Measurements from ENCODE around the gene RPUSD1.

Gene RPUSD1

GRCh38 chr16:795580-796229 lies 7.5 kb upstream of the RPUSD1 start:
- Histone ChIP-seq H3K9me3 (ENCODE audit: control insufficient read depth, low read depth, low read length) (no peaks in the 10 kb centered on the region), H3K27me3 (ENCODE audit: control insufficient read depth, insufficient read depth, low read length) (peaks cover 3% of the 10 kb centered on the region), H3K36me3 (ENCODE audit: control insufficient read depth, low read depth, low read length) (peaks cover 13% of the 10 kb centered on the region)

GRCh38 chr16:794853-795466 lies 6.8 kb upstream of the RPUSD1 start:
- H3K9me3 ChIP-seq (ENCODE audit: control insufficient read depth, low read depth, low read length): no peaks in the 10 kb centered on the region
- H3K9ac ChIP-seq (ENCODE audit: low read length): no peak overlapping the region
- no peak overlapping the region for H3K27ac ChIP-seq (ENCODE audit: low read length)
- no peak overlapping the region for H3K4me3 ChIP-seq (ENCODE audit: low read length)
- H3K4me1 ChIP-seq (ENCODE audit: control insufficient read depth, low read depth, low read length): no peaks in the 10 kb centered on the region
- no peaks in the 10 kb centered on the region for H3K27me3 ChIP-seq (ENCODE audit: control insufficient read depth, insufficient read depth, low read length)
- H3K36me3 ChIP-seq (ENCODE audit: control insufficient read depth, low read depth, low read length): peaks cover 16% of the 10 kb centered on the region

More at GRCh38 chr16:795580-796229, 7.5 kb upstream of the RPUSD1 start:
- Histone ChIP-seq H3K4me1 (ENCODE audit: control insufficient read depth, low read depth, low read length) (no peaks in the 10 kb centered on the region), H3K4me3 (ENCODE audit: low read length) (no peak overlapping the region), H3K27ac (ENCODE audit: low read length) (no peak overlapping the region), H3K9ac (ENCODE audit: low read length) (no peak overlapping the region)

- Histone ChIP-seq H3K4me3 (ENCODE audit: low read length) (no peak overlapping the region), H3K4me1 (ENCODE audit: control insufficient read depth, low read depth, low read length) (no peaks in the 10 kb centered on the region), H3K9me3 (ENCODE audit: control insufficient read depth, low read depth, low read length) (no peaks in the 10 kb centered on the region), H3K27ac (ENCODE audit: low read length) (no peak overlapping the region), H3K36me3 (ENCODE audit: control insufficient read depth, low read depth, low read length) (peaks cover 16% of the 10 kb centered on the region), H3K27me3 (ENCODE audit: control insufficient read depth, insufficient read depth, low read length) (no peaks in the 10 kb centered on the region), H3K9ac (ENCODE audit: low read length) (no peak overlapping the region)
These were observed 6.1 kb upstream of the RPUSD1 start for GRCh38 chr16:794091-794822.

GRCh38 chr16:793414-793813 lies 5.2 kb upstream of the RPUSD1 start:
- peaks cover 16% of the 10 kb centered on the region for H3K36me3 ChIP-seq (ENCODE audit: control insufficient read depth, low read depth, low read length)
- no peaks in the 10 kb centered on the region for H3K4me1 ChIP-seq (ENCODE audit: control insufficient read depth, low read depth, low read length)
- no peak overlapping the region for H3K4me3 ChIP-seq (ENCODE audit: low read length)
- H3K27ac ChIP-seq (ENCODE audit: low read length): no peak overlapping the region
- no peaks in the 10 kb centered on the region for H3K9me3 ChIP-seq (ENCODE audit: control insufficient read depth, low read depth, low read length)
- H3K27me3 ChIP-seq (ENCODE audit: control insufficient read depth, insufficient read depth, low read length): no peaks in the 10 kb centered on the region
- H3K9ac ChIP-seq (ENCODE audit: low read length): no peak overlapping the region

- no peaks in the 10 kb centered on the region for H3K9me3 ChIP-seq (ENCODE audit: control insufficient read depth, low read depth, low read length)
- H3K36me3 ChIP-seq (ENCODE audit: control insufficient read depth, low read depth, low read length): peaks cover 16% of the 10 kb centered on the region
- H3K4me3 ChIP-seq (ENCODE audit: low read length): no peak overlapping the region
These were observed 4.2 kb upstream of the RPUSD1 start for GRCh38 chr16:792221-792995.

GRCh38 chr16:791131-791530 lies 3.0 kb upstream of the RPUSD1 start:
- H3K36me3 ChIP-seq (ENCODE audit: control insufficient read depth, low read depth, low read length): peaks cover 21% of the 10 kb centered on the region
- H3K9me3 ChIP-seq (ENCODE audit: control insufficient read depth, low read depth, low read length): no peaks in the 10 kb centered on the region
- H3K27ac ChIP-seq (ENCODE audit: low read length): no peak overlapping the region
- H3K4me1 ChIP-seq (ENCODE audit: control insufficient read depth, low read depth, low read length): no peaks in the 10 kb centered on the region
- H3K4me3 ChIP-seq (ENCODE audit: low read length): no peak overlapping the region
- H3K9ac ChIP-seq (ENCODE audit: low read length): no peak overlapping the region
- no peaks in the 10 kb centered on the region for H3K27me3 ChIP-seq (ENCODE audit: control insufficient read depth, insufficient read depth, low read length)

More at GRCh38 chr16:792221-792995, 4.2 kb upstream of the RPUSD1 start:
- Histone ChIP-seq H3K4me1 (ENCODE audit: control insufficient read depth, low read depth, low read length) (no peaks in the 10 kb centered on the region), H3K27ac (ENCODE audit: low read length) (no peak overlapping the region), H3K27me3 (ENCODE audit: control insufficient read depth, insufficient read depth, low read length) (no peaks in the 10 kb centered on the region), H3K9ac (ENCODE audit: low read length) (no peak overlapping the region)

DNA sequence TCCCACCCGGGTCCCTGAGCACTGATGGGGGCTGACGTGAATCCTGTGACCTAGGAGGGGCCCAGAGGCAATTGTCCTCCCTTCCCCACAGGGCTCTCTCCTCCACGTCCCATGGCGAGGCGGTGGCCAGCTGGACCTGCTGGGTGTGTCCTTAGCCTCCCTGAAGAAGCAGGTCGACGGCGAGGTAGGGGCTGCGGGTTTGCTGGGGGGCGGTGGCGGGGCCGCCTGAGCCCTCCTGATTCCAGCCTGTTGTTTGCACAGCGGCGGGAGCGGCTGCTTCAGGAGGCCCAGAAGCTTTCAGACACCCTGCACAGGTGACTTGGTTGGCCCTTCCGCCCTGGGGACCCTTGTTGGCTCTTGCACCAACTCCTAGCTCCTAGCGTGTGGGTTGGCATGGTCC lies 1.9 kb upstream of the RPUSD1 start:
- no peaks in the 10 kb centered on the region for H3K27me3 ChIP-seq (ENCODE audit: control insufficient read depth, insufficient read depth, low read length)
- no peak overlapping the region for H3K9ac ChIP-seq (ENCODE audit: low read length)
- no peaks in the 10 kb centered on the region for H3K4me1 ChIP-seq (ENCODE audit: control insufficient read depth, low read depth, low read length)
- H3K9me3 ChIP-seq (ENCODE audit: control insufficient read depth, low read depth, low read length): no peaks in the 10 kb centered on the region
- H3K36me3 ChIP-seq (ENCODE audit: control insufficient read depth, low read depth, low read length): peaks cover 22% of the 10 kb centered on the region
- H3K4me3 ChIP-seq (ENCODE audit: low read length): no peak overlapping the region
- H3K27ac ChIP-seq (ENCODE audit: low read length): no peak overlapping the region

- peak overlapping the region; percentile 66 for H3K9ac ChIP-seq (ENCODE audit: low read length)
- no peaks in the 10 kb centered on the region for H3K27me3 ChIP-seq (ENCODE audit: control insufficient read depth, insufficient read depth, low read length)
- H3K27ac ChIP-seq (ENCODE audit: low read length): no peak overlapping the region
- H3K36me3 ChIP-seq (ENCODE audit: control insufficient read depth, low read depth, low read length): peaks cover 22% of the 10 kb centered on the region
- no peaks in the 10 kb centered on the region for H3K4me1 ChIP-seq (ENCODE audit: control insufficient read depth, low read depth, low read length)
- H3K4me3 ChIP-seq (ENCODE audit: low read length): peak overlapping the region; percentile 81
- H3K9me3 ChIP-seq (ENCODE audit: control insufficient read depth, low read depth, low read length): no peaks in the 10 kb centered on the region
These were observed 1.1 kb upstream of the RPUSD1 start for GRCh38 chr16:789191-789850.

- Histone ChIP-seq H3K36me3 (ENCODE audit: control insufficient read depth, low read depth, low read length) (peaks cover 22% of the 10 kb centered on the region), H3K4me3 (ENCODE audit: low read length) (peak within 1 kb of the TSS; percentile 89), H3K4me1 (ENCODE audit: control insufficient read depth, low read depth, low read length) (no peaks in the 10 kb centered on the region), H3K9me3 (ENCODE audit: control insufficient read depth, low read depth, low read length) (no peaks in the 10 kb centered on the region), H3K27me3 (ENCODE audit: control insufficient read depth, insufficient read depth, low read length) (no peaks in the 10 kb centered on the region), H3K9ac (ENCODE audit: low read length) (peak within 1 kb of the TSS; percentile 69), H3K27ac (ENCODE audit: low read length) (no peak within 1 kb of the TSS)
These were observed 382 bp upstream of the RPUSD1 start, which contains the start of gene CHTF18 for GRCh38 chr16:788399-789126. Gene CHTF18, plus strand, starts transcription at chr16:788620. Its CDS starts 65 bp downstream, at chr16:788685.

DNA sequence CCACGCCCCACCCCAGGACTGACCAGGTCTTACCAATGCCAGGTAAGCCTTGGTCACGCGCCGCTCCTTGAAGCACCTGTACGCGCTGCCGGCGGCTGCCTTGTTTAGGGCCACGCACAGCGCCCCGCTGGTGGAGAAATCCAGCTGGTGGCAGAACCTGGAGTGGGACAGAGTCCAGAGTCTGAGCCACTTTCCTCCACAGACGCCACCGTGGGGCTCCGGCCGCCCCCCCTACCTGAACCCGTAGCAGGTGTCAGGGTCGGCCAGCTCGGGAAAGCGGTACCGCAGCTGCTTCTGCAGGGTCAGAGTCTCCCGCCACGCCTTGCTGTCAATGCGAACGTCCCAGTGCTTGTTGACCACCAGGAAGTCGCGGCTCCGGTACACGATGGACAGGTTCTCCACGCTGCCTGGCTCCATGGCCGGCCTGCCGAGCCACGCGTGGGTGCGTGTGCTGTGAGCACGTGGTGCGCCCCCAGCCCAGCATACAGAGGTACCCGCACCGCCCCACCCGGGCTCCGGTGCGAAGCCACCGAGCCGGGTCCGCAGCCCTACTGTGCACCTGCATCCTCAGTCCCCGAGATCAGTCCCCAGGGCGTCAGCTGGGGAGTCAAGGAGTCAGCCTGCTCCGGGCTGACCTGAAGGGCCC lies 737 bp downstream of the RPUSD1 start:
- no peak overlapping the region for H3K27ac ChIP-seq (ENCODE audit: low read length)
- H3K36me3 ChIP-seq (ENCODE audit: control insufficient read depth, low read depth, low read length): peaks cover 22% of the 10 kb centered on the region

More for the DNA sequence above, 737 bp downstream of the RPUSD1 start:
- Histone ChIP-seq H3K9ac (ENCODE audit: low read length) (peak overlapping the region; percentile 69), H3K4me3 (ENCODE audit: low read length) (peak overlapping the region; percentile 89), H3K27me3 (ENCODE audit: control insufficient read depth, insufficient read depth, low read length) (no peaks in the 10 kb centered on the region), H3K4me1 (ENCODE audit: control insufficient read depth, low read depth, low read length) (no peaks in the 10 kb centered on the region), H3K9me3 (ENCODE audit: control insufficient read depth, low read depth, low read length) (no peaks in the 10 kb centered on the region)

Measured in iPS-18a (cell line).